ENCODE results near the gene MAPKAPK2. TPM values are rescaled to one million over a fixed set of nuclear protein-coding genes. Genes with fewer than 3 reads are reported as not detected.

MAPKAPK2 gene
- polyA plus RNA-seq, 1 donor (not counting 4 experiments of a cell fraction or from before 2014, with no cell fraction given): 41.5 TPM

- FAIRE-seq (no peak), DNase-seq (ENCODE audit: low read depth, low spot score) (no peak)
- peaks cover 3% of the 10 kb centered on the region for H3K9me1 ChIP-seq (ENCODE audit: control insufficient read depth, extremely low read depth, insufficient read depth, low read length)
- no peak overlapping the region for H3K9ac ChIP-seq (ENCODE audit: control insufficient read depth, extremely low read depth, insufficient read depth, low read length)
- dilution Hi-C loops (cut with MboI; ENCODE audit: extremely low pct_ligation_motif_present, low sequenced_read_pairs): no loop called here
- H3K4me3 ChIP-seq (ENCODE audit: control insufficient read depth in 2 of 3, extremely low read depth in 1 of 3, insufficient read depth in 2 of 3, low read depth in 1 of 3, low read length in 3 of 3): no peak overlapping the region
- H3K27ac ChIP-seq (ENCODE audit: control insufficient read depth, insufficient read depth, low read length): no peak overlapping the region
- H3K9me3 ChIP-seq (ENCODE audit: control insufficient read depth, low read depth, low read length): no peaks in the 10 kb centered on the region
- H3K4me2 ChIP-seq (ENCODE audit: control insufficient read depth, extremely low read depth, insufficient read depth, low read depth, low read length): no peak overlapping the region
- peaks cover 44% of the 10 kb centered on the region for H3K4me1 ChIP-seq (ENCODE audit: control insufficient read depth, extremely low read depth, insufficient read depth, low read length)
- peaks cover 41% of the 10 kb centered on the region for H4K20me1 ChIP-seq (ENCODE audit: control insufficient read depth, extremely low read depth, insufficient read depth, low read length)
- no peaks in the 10 kb centered on the region for H3K27me3 ChIP-seq (ENCODE audit: control insufficient read depth, extremely low read depth, insufficient read depth, low read length)
- no peak overlapping the region for H2AFZ ChIP-seq (ENCODE audit: control insufficient read depth, low read length)
- no peak for TF ChIP-seq CTCF (optimal IDR thresholded peaks at IDR 0.05 in 1 of 3, IDR thresholded peaks at IDR 0.05 in 1 of 3, conservative IDR thresholded peaks at IDR 0.05 in 1 of 3; ENCODE audit: extremely low read depth in 1 of 3, insufficient read depth in 2 of 3, low read length in 3 of 3)
- peaks cover 95% of the 10 kb centered on the region for H3K79me2 ChIP-seq (ENCODE audit: control insufficient read depth, insufficient read depth, low read length)
- peaks cover 0 to 3% of the 10 kb centered on the region in 2 experiments for H3K36me3 ChIP-seq (ENCODE audit: control insufficient read depth in 2 of 2, extremely low read depth in 1 of 2, insufficient read depth in 2 of 2, low read length in 2 of 2)
Observed at GRCh38 chr1:206703661-206704060, 19.0 kb downstream of the MAPKAPK2 start.

- DNase-seq (ENCODE audit: low read depth, low spot score) (no peak), FAIRE-seq (no peak)
Observed at GRCh38 chr1:206704226-206704625, 19.5 kb downstream of the MAPKAPK2 start.

More at GRCh38 chr1:206704226-206704625, 19.5 kb downstream of the MAPKAPK2 start:
- no peak for TF ChIP-seq EZH2 (IDR thresholded peaks at IDR 0.05; ENCODE audit: low read length)
- TF ChIP-seq CTCF (optimal IDR thresholded peaks at IDR 0.05 in 1 of 3, IDR thresholded peaks at IDR 0.05 in 1 of 3, conservative IDR thresholded peaks at IDR 0.05 in 1 of 3; ENCODE audit: extremely low read depth in 1 of 3, insufficient read depth in 2 of 3, low read length in 3 of 3): no peak
- Histone ChIP-seq H3K4me3 (ENCODE audit: control insufficient read depth in 2 of 3, extremely low read depth in 1 of 3, insufficient read depth in 2 of 3, low read depth in 1 of 3, low read length in 3 of 3) (no peak overlapping the region), H4K20me1 (ENCODE audit: control insufficient read depth, extremely low read depth, insufficient read depth, low read length) (peaks cover 41% of the 10 kb centered on the region), H3K36me3 (ENCODE audit: control insufficient read depth in 2 of 2, extremely low read depth in 1 of 2, insufficient read depth in 2 of 2, low read length in 2 of 2) (peaks cover 0 to 3% of the 10 kb centered on the region in 2 experiments), H3K27me3 (ENCODE audit: control insufficient read depth, extremely low read depth, insufficient read depth, low read length) (no peaks in the 10 kb centered on the region), H3K27ac (ENCODE audit: control insufficient read depth, insufficient read depth, low read length) (no peak overlapping the region), H3K4me2 (ENCODE audit: control insufficient read depth, extremely low read depth, insufficient read depth, low read depth, low read length) (no peak overlapping the region), H3K79me2 (ENCODE audit: control insufficient read depth, insufficient read depth, low read length) (peaks cover 95% of the 10 kb centered on the region), H3K9ac (ENCODE audit: control insufficient read depth, extremely low read depth, insufficient read depth, low read length) (no peak overlapping the region), H2AFZ (ENCODE audit: control insufficient read depth, low read length) (no peak overlapping the region), H3K9me3 (ENCODE audit: control insufficient read depth, low read depth, low read length) (no peaks in the 10 kb centered on the region), H3K9me1 (ENCODE audit: control insufficient read depth, extremely low read depth, insufficient read depth, low read length) (peaks cover 4% of the 10 kb centered on the region), H3K4me1 (ENCODE audit: control insufficient read depth, extremely low read depth, insufficient read depth, low read length) (peaks cover 49% of the 10 kb centered on the region)
- dilution Hi-C loops (cut with MboI; ENCODE audit: extremely low pct_ligation_motif_present, low sequenced_read_pairs): no loop called here
